SK-MEL-5 (cell line): Measurements from ENCODE around the gene ESYT3. TPM values are rescaled to one million over a fixed set of nuclear protein-coding genes. Genes with fewer than 3 reads are reported as not detected.

Experiments
- DNase-seq: peaks from one replicate; pipeline ENCODE4 v3.0.0-alpha.2; 2016; ENCODE audit warnings: low read depth, low spot score
- in situ Hi-C: cut with HindIII; loops from 2 replicates; pipeline ENCODE4 v1.10.0; 2016; ENCODE audit warnings: low sequenced_read_pairs, high pct_unique_total_duplicates, low pct_unique_long_range_greater_than_20kb
- polyA plus RNA-seq, 2 experiments: library from polyadenylated mRNA; depleted of rRNA; stranded (reverse); fragments of >200 nt; gene quantifications; 2 replicates each; pipeline ENCODE4 v1.2.3, GENCODE V29; 2015
- total RNA-seq: library from RNA; depleted of rRNA; stranded (reverse); fragments of >200 nt; shearing (Covaris generic); gene quantifications from 2 replicates; pipeline ENCODE4 v1.2.3, GENCODE V29; 2014; rRNA removed

The ESYT3 gene, protein sequence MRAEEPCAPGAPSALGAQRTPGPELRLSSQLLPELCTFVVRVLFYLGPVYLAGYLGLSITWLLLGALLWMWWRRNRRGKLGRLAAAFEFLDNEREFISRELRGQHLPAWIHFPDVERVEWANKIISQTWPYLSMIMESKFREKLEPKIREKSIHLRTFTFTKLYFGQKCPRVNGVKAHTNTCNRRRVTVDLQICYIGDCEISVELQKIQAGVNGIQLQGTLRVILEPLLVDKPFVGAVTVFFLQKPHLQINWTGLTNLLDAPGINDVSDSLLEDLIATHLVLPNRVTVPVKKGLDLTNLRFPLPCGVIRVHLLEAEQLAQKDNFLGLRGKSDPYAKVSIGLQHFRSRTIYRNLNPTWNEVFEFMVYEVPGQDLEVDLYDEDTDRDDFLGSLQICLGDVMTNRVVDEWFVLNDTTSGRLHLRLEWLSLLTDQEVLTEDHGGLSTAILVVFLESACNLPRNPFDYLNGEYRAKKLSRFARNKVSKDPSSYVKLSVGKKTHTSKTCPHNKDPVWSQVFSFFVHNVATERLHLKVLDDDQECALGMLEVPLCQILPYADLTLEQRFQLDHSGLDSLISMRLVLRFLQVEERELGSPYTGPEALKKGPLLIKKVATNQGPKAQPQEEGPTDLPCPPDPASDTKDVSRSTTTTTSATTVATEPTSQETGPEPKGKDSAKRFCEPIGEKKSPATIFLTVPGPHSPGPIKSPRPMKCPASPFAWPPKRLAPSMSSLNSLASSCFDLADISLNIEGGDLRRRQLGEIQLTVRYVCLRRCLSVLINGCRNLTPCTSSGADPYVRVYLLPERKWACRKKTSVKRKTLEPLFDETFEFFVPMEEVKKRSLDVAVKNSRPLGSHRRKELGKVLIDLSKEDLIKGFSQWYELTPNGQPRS
- 0.05 TPM in 1 of 2 replicates, not detected in the other for total RNA-seq
- polyA plus RNA-seq (2015; cell fraction: cytosol; rRNA removed) = 0.20 TPM in 1 of 2 replicates, not detected in the other
- polyA plus RNA-seq (2015; cell fraction: nucleus; rRNA removed) = 0.28 TPM in 1 of 2 replicates, not detected in the other

DNA sequence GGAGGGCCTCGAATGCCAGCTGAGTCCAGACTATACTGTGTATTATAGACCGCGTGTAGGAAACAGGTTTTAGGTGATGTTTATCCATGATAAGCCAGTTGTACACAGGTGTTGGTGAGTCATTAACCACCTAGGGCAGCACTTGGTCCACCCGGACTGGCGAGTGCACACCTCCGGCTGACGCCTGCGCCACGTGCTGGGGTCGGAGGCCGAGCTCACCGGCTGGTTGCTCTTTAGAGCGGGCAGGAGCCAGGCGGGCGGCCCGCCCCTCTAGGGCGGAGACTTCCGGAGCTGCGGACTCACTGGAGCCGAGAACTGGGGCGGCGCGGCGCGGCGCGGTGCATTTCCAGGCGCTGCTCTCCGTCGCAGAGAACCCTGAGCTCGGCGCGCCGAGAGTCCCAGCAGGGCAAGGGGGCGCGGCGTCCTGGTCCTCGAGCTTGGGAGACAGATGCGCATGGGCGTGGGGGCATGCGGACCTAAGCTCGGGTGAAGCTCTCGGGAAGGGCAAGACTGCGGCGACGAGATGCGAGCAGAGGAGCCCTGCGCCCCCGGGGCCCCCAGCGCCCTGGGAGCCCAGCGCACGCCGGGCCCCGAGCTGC, at the start of gene ESYT3:
Gene ESYT3, plus strand, starts transcription at position 341 of the 599 bp plus-strand sequence. Its CDS starts 183 bp downstream, at position 524.
- in situ Hi-C loops = no loop called here
- no peak for DNase-seq

DNA sequence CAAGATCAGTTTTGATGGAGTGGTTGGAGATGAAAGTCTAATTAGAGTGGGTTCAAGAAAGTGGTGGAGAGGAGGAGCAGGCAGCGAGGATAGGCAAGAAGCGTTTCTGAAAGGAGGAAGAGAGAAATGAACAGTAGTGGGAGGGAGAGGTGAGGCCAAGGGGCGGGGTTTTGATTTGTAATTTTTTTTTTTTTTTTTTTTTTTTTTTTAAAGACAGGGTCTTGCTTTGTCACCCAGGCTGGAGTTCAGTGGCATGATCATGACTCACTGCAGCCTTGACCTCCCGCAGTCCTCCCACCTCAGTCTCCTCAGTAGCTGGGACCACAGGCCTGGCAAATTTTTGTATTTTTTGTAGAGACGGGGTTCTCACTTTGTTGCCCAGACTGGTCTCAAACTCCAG, 49.4 kb upstream of the ESYT3 start:
- DNase-seq = peak; percentile 39

DNA sequence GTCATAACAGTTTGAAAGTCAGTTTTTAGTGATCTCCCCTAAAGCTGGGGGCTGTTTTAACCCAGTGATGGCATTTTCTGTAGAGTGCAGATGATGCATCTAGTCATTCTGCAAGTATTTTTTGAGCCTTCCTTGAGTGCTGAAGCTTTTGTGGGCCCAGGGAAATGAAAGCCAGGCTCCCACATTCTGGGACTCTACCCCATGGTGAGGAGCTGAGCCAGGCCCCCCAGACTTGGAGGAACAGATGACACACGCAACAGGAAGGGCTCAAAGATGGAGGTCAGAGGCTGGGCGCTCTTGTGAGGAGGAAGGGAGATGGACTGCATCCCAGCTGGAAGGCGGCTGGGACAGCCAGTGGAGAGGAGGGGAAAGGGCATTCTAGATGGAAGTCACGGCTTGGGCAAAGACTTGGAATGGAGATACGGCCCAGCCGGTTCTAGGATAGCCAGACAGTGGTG, 45.2 kb upstream of the ESYT3 start:
- in situ Hi-C loops = no loop called here
- DNase-seq = no peak

More for the DNA sequence above, 49.4 kb upstream of the ESYT3 start:
- in situ Hi-C loops = no loop called here

DNA sequence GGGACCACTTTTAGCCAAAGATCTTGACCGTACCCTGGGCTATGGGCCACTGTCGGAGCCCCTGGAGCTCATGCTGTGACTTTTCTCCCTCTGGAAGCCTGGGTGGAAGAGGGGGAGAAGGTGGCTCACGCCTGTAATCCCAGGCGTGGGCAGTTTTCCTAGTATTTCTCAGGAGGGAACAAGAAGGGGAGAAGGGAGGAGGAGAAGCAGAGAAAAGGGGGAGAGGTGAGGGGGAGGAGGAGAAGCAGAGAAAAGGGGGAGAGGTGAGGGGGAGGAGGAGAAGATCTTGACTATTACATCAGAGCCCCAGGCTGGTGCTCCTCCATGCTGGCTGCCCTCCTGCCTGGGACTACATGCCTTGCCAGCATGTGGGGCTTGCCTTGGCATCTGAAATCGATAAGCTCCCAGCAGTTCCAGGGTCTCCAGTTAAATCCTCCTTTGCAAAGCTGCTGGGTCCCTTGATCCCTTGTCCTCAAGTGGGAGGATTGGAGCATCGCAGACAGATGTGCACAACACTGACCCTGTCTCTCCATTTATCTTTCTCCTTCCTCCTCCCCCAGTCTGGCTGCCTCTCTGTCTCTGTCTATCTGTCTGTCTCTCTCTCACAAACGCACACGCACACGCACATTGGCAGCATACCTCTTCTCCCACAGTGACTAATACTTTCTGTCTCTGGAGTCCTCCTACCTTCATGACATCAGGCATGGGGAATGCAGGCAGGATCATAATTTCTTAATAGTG, 44.4 kb upstream of the ESYT3 start:
- in situ Hi-C loops = no loop called here
- peak; percentile 16 for DNase-seq

DNA sequence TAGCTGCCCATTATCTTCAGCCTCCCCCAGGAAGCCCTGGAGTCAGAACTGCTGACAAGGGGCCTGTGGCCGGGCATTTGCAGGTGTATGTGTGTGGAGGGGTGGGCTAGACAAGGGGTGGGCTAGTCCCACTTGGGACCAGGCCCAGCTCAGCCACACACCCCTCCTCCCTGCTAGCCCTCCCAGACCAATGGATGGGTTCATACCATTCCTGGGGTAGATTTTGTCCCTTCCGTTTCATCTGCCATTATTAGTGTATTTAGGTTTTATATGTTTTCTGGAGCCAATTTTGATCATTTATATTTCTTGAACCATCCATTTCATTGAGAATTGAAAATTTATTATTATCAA, 43.9 kb upstream of the ESYT3 start:
- DNase-seq = no peak
- in situ Hi-C loops = no loop called here

DNA sequence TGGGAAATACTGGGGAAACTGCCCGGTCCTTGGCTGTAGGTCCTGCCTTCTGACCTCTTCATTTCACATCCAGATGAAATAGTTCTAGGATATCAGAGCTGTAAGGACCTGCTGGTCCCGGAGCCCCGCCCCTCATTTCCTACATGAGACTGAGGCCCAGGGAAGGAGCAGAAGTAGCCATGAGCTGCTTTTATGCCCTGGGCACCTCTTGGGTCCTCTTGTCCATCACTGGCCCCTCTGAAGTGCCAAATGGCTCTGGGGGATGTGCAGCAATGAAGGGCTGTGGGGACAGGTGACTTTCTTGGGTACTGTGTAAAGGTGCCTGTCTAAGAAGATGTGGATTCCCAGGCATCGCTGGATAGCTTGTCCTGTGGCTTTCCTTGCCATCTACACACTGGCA, 40.3 kb upstream of the ESYT3 start:
- DNase-seq = no peak
- in situ Hi-C loops = no loop called here

DNA sequence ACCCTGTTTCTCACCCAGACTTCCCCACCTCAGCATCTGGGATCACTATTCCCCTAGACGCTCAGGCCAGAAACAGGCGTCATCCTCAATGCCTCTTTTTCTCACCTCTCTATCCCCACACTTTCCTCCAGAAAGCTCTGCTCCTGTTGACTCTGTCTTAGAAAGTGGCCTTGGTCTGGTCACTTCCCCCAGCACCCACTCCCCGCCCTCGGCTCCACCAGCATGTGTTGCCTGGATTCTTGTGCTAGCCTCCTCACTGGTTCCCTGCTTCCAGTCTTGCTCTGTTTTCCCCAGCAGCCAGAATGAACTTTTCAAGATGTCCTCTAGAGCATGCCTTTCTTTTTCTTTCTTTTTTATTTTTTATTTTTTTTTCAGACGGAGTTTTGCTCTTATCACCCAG, 39.7 kb upstream of the ESYT3 start:
- in situ Hi-C loops = no loop called here
- no peak for DNase-seq

DNA sequence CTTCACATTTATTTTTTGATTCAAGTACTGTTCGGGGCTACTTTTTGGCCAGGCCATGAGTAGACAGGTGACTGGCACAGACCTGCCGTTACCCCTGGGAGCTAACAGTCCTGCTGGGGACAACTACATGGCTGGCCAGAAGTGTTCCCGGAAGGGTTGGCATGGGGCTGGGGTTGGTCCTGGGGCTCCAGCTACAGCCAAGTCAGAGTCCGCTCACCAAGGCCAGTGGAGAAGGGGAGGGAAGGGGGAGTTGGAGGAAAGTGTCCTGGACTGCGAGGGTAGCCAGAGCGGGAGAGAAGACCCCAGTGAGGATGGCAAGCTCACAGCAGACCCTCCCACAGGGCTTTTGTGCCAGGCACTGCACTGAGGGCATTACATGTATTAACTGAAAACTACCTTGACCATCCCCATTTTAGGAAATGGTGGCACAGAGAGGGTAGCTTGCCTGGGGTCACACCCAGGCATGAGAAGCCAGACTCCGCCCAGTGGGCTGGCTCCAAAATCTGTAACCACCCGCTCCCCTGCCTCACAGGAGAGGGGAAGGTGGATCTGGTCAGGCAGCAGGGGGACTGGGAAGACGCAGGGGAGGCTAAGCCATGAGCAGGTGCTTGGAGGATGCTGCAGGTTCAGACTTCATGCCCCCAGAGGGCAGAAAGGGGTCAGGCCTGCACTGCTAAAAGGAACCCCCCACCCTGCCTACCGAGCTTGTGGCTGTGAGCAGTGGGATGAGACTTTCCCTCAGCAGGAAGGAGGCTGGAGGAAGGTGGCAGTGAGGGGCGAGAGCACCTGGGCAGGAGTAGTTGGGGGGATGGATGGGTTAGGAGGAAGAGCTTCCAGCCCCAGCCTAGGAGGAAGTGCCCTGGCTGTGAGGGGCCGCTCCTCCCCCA, 38.3 kb upstream of the ESYT3 start:
- DNase-seq = no peak
- in situ Hi-C loops = no loop called here

DNA sequence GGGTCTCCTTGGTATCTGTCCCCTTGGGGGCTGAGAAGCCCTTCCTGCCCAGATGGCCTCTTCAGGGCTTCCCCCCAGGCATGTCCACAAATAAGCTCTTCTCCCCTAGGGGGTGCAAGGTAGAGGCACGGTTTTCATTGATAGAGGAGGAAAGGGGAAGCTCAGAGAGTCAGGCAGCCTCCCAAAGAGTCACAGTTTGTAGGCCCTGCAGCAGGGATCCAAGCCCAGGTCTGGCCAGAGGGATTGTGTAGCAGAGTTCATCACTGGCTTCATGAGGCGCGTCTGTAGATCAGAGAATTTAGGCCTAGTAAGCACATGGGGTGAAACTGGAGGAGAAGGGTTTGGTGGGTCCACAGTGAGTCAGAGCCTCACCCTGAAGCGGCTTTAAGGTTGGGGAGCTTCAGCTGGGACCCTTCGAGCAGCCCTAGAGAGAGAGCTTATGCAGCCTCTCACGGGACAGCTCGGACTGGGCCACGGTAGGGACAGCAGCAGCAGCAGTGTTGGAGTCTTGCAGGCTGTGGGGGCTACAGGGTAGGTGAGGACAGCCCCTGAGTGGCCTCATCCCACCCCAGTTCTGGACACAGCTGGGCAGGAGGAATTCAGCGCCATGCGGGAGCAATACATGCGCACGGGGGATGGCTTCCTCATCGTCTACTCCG, 37.5 kb upstream of the ESYT3 start:
- in situ Hi-C loops = no loop called here
- no peak for DNase-seq

DNA sequence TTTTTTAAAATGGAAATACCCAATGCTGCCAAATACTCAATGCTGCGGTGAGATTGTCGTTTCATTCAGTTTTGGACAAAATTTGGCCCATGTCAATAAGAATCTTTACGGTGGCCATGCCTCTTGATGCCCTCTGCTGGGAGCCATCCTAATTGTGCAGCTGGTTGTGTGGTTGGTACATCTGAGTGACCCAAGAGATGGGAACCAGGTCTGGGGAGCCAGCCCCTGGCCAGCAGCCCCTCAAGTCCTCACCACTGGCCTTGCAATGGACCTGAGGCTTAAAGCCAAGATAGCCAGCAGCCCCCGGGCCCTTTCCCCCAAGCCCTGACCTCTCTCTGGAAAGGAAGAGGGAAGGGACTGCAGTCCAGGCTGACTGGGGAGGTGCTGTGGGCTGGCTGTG, 36.4 kb upstream of the ESYT3 start:
- in situ Hi-C loops = no loop called here
- peak; percentile 50 for DNase-seq

DNA sequence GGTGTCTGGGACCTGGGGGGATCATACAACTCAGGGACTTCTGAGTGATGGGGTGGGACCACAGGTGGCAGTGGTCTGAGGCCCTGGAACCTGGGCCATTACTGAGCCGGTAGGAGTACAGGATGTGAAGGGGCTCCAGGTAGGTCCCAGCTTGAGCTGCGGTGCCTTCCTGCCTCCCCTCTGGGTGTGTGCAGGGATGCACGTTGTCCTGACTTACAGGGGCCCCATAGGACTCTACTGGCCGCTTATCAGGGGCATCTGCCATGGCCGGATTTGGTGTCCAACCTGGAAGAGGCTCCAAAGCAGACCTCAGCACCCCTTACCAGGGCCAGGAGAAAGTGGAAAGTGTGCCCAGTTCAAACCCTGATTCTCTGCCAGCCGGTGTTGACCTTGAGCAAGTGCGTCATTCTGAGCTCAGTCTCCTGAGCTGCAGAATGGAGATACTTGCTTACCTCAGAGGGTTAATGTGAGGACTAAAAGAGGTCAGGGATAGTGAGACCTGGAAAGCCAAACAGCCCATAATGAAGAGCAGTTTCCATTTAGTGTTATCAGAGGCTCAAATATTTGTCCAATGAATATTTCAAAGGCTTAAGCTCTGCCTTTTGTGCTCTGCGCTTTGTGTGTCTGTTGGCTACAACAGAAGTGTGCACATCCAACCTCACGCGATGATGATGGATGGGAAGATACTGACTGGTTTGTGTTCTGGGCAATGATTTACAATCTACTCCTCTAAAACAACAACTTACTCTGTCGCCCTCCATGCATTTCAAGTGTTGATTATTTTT, 35.4 kb upstream of the ESYT3 start:
- DNase-seq = no peak
- in situ Hi-C loops = no loop called here

DNA sequence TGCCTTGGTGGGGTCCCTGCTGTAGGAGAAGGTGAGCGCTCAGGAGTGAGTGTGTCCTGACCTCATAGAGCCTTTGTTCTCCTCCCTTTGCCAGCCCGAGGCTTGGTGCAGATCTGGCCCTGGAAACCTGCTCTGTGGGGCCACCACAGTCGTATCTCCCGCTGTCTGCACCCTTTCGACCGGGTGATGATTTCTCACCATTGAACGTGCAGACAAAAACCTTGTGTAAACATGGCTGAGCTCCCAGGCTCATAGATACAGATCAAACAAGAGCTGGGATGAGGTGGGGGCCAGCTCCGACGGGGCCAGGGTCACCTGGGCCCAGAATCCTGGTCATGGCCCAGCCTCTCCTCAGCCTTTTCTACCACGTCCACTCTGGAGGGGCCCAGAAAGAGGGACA, 34.6 kb upstream of the ESYT3 start:
- in situ Hi-C loops = no loop called here
- no peak for DNase-seq

DNA sequence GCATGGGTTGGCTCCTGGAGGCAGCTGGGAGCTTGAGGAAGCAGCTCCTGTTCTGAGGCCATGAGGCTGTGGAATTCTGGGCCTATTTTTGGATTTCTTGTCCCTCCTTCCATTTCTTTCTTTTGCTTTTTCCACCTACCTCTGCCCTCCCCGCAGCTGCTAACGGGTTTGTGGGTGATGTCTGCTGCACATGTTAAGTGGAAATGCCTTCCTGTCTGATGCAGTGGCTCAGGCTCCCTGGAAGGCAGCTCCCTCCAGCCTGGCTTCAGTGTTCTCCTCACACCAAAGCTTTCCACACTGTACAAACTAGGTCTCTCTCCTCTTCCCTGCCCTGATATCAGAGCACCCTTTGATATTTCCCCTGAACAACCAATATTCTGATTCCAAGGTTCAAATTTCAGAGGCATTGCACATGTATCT, 33.8 kb upstream of the ESYT3 start:
- no peak for DNase-seq
- in situ Hi-C loops = no loop called here

DNA sequence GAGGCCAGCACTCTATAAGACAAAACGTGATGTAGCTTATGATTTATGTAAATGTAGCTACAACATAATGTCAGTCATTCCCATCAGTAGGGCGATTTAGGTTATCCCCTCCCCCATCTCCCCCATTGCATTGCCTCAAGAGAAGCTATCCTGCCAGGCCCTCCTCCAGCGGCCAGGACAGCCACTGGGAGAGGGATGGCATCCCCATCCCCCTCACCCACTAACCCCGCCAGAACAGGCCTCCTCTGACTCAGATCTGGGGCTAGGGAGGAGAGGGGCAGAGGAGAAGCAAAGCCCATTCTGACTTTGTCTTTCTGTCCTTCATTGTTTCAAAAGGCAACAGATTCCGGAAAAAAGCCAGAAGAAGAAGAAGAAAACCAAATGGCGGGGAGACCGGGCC, 32.6 kb upstream of the ESYT3 start:
- in situ Hi-C loops = no loop called here
- no peak for DNase-seq

DNA sequence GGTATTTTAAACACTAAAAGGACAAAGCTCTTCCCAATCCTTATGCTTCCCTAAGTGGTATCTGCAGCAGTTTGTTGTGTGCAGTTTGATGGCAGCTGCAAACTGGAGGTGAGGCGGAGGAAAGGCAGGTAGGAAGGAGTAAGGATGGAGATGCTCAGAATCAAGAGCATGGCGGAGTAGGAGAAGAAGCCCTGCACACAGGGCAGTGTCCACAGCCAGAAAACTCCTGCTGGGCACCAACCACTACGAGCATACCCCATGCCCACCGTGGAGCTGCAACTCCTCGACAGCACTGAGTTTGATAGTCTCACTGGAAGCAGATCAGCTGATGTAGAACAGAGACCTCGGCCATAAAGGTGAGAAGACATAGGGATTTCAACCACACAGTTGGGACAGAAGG, 30.3 kb upstream of the ESYT3 start:
- in situ Hi-C loops = no loop called here
- no peak for DNase-seq
